ENCODE results near the gene PRKN.

The PRKN gene

DNA sequence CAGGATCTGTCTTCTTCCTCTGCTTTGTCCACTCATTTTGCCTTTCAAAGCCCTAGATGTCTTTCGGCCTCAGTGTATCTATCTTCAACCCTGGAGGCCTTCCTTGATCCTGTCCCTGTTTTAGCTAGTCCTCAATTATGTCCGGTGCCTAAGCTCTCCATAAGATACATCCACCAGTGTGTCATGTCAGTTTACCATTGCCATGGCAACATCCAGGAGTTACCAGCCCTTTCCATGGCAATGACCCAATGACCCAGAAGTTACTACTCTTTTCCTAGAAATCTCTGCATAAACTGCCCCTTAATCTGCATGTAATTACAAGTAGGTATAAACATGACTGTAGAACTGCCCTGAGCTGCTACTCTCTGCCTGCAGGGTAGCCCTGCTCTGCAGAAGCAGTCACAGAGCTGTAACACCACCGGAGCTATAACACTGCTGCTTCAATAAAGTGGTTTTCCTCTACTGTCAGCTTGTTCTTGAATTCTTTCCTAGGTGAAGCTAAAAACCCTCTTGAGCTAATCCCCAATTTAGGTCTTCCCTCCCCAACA is 741.6 kb downstream of the PRKN start:
- Histone ChIP-seq H3K36me3 (no peaks in the 10 kb centered on the region), H3K4me3 (ENCODE audit: low read depth, low read length) (no peak overlapping the region), H3K27me3 (ENCODE audit: insufficient read depth, low read depth, severe bottlenecking) (no peaks in the 10 kb centered on the region), H3K27ac (no peak overlapping the region), H3K9me3 (ENCODE audit: severe bottlenecking) (peaks cover 5% of the 10 kb centered on the region)
- no peak for DNase-seq
- TF ChIP-seq, protein P1, sequence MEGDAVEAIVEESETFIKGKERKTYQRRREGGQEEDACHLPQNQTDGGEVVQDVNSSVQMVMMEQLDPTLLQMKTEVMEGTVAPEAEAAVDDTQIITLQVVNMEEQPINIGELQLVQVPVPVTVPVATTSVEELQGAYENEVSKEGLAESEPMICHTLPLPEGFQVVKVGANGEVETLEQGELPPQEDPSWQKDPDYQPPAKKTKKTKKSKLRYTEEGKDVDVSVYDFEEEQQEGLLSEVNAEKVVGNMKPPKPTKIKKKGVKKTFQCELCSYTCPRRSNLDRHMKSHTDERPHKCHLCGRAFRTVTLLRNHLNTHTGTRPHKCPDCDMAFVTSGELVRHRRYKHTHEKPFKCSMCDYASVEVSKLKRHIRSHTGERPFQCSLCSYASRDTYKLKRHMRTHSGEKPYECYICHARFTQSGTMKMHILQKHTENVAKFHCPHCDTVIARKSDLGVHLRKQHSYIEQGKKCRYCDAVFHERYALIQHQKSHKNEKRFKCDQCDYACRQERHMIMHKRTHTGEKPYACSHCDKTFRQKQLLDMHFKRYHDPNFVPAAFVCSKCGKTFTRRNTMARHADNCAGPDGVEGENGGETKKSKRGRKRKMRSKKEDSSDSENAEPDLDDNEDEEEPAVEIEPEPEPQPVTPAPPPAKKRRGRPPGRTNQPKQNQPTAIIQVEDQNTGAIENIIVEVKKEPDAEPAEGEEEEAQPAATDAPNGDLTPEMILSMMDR (IDR thresholded peaks at IDR 0.05; ENCODE audit: low read depth, low read length) = no peak

DNA sequence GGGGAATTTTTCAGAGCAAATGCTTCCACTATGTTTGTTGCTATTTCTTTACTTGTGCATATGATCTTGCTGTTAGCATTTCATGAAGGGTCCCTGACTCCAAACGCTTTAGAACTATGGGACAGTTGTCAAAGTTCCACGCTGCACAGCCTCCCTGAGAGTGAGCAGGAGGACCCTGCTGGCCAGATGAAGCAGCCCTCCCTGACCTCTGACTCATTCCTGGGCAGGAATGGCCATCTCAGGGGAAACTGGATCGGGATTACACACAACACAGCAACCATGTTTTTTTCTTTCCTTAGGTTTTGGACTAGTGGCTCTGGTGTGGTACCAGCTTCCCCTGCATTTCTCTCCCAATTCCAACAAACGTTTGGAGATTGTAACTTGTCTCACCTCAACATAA is 742.9 kb downstream of the PRKN start:
- H3K36me3 ChIP-seq = no peaks in the 10 kb centered on the region
- no peak overlapping the region for H3K4me3 ChIP-seq (ENCODE audit: low read depth, low read length)
- no peak for DNase-seq
- H3K27ac ChIP-seq = no peak overlapping the region
- H3K27me3 ChIP-seq (ENCODE audit: insufficient read depth, low read depth, severe bottlenecking) = no peaks in the 10 kb centered on the region
- TF ChIP-seq, protein P1 (IDR thresholded peaks at IDR 0.05; ENCODE audit: low read depth, low read length) = no peak
- H3K9me3 ChIP-seq (ENCODE audit: severe bottlenecking) = no peaks in the 10 kb centered on the region

DNA sequence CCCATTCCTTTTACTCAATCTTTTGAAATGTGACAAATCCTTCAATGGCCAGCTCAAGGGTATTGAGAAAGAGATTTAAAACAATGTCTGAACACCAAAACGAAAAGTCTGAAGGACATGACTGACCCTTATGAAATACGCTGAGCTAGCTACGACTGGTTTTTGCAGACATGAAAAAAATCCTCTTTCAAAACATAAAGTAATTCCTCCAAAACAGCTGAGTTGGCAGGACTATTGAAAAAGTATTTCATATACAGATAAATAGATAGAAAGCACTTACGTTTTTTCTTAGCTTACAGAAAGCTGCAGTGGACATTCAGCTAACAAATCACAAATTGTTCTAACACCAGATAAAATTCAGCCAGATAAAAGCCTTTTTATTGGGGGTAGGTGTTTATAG is 751.0 kb downstream of the PRKN start:
- no peak for DNase-seq
- Histone ChIP-seq H3K4me3 (ENCODE audit: low read depth, low read length) (no peak overlapping the region), H3K9me3 (ENCODE audit: severe bottlenecking) (no peaks in the 10 kb centered on the region), H3K36me3 (no peaks in the 10 kb centered on the region), H3K27ac (no peak overlapping the region), H3K27me3 (ENCODE audit: insufficient read depth, low read depth, severe bottlenecking) (no peaks in the 10 kb centered on the region)
- TF ChIP-seq, protein P1 (IDR thresholded peaks at IDR 0.05; ENCODE audit: low read depth, low read length) = no peak

DNA sequence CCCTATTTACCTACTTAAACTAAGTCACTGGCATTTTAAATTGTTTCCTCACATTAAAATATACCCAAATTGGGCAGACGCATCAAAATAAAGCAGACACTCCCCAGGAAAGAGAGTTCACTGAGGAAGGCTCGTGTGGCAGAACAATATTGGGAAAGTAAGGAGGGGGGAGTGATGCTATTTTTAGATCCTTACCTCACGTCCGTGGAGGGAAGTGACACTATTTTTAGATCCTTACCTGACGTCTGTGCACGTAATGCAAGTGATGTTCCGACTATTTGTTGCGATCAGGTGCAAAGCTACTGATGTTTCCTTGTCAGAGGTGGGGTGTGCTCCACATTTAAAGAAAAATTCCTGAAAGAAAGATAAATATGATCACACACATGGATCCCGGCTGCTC is 754.5 kb downstream of the PRKN start:
- Histone ChIP-seq H3K27me3 (ENCODE audit: insufficient read depth, low read depth, severe bottlenecking) (no peaks in the 10 kb centered on the region), H3K27ac (no peak overlapping the region), H3K9me3 (ENCODE audit: severe bottlenecking) (no peaks in the 10 kb centered on the region), H3K36me3 (no peaks in the 10 kb centered on the region), H3K4me3 (ENCODE audit: low read depth, low read length) (no peak overlapping the region)
- no peak for DNase-seq
- TF ChIP-seq, protein P1 (IDR thresholded peaks at IDR 0.05; ENCODE audit: low read depth, low read length) = no peak

DNA sequence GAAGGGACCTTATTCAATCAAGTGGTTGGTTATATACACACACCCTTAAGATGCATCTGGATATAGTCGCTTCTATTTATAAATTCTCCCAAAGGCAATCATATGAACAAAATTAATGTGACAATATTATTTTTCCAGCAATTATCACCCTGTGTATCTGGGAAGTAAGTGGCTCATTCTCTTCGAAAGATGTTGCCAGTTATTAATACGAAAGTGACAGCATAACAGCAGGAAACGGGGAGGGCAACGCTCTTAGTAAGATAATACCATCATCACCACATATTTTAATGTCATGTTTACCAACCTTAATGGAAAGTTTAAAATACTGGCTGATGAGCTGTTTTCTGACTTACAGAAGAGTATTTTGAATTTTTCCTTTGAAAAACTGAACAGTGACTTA is 756.5 kb downstream of the PRKN start:
- Histone ChIP-seq H3K9me3 (ENCODE audit: severe bottlenecking) (no peaks in the 10 kb centered on the region), H3K4me3 (ENCODE audit: low read depth, low read length) (no peak overlapping the region), H3K27me3 (ENCODE audit: insufficient read depth, low read depth, severe bottlenecking) (no peaks in the 10 kb centered on the region), H3K27ac (no peak overlapping the region), H3K36me3 (no peaks in the 10 kb centered on the region)
- TF ChIP-seq, protein P1 (IDR thresholded peaks at IDR 0.05; ENCODE audit: low read depth, low read length) = no peak
- DNase-seq = no peak

DNA sequence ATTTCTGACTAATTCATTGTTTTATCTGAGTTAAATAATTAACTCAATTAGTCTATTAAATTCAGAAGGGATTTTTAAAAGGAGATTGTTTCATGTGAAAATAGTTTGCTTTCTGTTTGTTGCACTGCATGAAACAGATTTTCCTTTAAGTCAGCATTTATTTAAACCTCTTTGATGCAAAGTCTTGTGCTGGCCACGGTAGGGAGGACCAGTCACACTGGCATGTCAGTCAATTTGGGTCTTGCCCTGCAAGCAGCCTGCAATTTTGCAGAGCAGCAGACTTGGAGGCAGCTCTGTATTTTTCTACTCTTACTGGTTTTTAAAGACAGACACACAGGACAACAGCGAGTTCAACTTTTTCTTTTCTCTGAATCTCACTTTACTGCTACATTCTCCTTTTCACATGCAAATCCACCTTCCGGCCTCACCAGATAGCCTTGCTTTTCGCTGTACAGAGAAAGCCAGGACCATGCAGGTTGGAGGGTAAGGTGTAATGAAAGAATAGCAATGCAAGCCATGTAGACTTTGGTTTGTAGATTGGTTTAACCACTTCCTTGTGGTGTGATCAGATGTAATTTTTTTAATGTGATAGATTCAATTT is 763.8 kb downstream of the PRKN start:
- TF ChIP-seq, protein P1 (IDR thresholded peaks at IDR 0.05; ENCODE audit: low read depth, low read length) = no peak
- Histone ChIP-seq H3K27me3 (ENCODE audit: insufficient read depth, low read depth, severe bottlenecking) (no peaks in the 10 kb centered on the region), H3K36me3 (no peaks in the 10 kb centered on the region), H3K27ac (no peak overlapping the region), H3K4me3 (ENCODE audit: low read depth, low read length) (no peak overlapping the region), H3K9me3 (ENCODE audit: severe bottlenecking) (no peaks in the 10 kb centered on the region)
- no peak for DNase-seq
